ENCODE data around the gene ACOT11.
A peak's percentile ranks its signal among the peaks of the same experiment; 100 is the strongest.

DNA sequence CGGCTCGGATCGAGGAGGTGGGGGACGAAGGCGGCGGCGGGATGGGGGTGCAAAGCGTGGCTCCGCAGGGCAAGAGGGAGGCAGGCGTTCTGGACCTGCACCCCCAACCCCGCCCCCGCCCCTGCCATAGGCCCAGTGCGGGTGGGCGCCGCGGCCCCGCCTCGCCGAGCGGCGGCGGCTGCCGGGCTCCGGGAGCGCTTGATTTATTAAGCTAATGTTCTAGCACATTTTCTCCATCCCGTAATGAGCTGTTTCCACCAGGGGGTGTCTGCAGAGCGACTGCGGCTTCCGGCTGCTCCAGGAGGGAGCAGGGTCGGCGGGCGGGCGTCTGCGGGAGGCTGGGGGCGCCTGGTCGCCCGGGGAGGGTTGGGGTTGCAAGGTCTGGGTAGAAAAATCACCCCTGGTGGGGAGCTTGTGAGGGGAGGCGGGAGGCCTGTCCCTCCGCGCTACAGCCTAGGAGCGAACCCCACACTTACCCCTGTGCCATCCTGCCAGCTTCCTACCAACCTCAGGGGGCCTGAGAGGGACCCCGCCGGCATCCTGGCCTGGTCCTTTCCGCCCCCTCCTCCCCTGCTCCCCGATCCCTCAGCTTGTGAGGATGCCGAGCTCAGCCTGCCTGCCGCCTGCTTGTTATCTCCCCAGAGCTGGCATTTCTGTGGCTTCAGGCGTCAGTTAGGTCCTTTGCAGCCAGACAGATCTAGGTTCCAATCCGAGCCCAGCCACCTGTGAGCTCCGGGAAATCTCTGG lies 48.5 kb upstream of the ACOT11 start:
- TF ChIP-seq ZNF717 (CRISPR knock-in tag; IDR thresholded peaks at IDR 0.05) (no peak), ZKSCAN1 (IDR thresholded peaks at IDR 0.05; ENCODE audit: low read depth, low read length) (no peak), YY1 (IDR thresholded peaks at IDR 0.05; ENCODE audit: borderline replicate concordance in 1 of 3, control insufficient read depth in 1 of 3, extremely low read depth in 1 of 3, insufficient read depth in 3 of 3, insufficient read length in 1 of 3, insufficient replicate concordance in 2 of 3, low read depth in 1 of 3, low read length in 2 of 3) (no peak)
- TF ChIP-seq, protein P1, sequence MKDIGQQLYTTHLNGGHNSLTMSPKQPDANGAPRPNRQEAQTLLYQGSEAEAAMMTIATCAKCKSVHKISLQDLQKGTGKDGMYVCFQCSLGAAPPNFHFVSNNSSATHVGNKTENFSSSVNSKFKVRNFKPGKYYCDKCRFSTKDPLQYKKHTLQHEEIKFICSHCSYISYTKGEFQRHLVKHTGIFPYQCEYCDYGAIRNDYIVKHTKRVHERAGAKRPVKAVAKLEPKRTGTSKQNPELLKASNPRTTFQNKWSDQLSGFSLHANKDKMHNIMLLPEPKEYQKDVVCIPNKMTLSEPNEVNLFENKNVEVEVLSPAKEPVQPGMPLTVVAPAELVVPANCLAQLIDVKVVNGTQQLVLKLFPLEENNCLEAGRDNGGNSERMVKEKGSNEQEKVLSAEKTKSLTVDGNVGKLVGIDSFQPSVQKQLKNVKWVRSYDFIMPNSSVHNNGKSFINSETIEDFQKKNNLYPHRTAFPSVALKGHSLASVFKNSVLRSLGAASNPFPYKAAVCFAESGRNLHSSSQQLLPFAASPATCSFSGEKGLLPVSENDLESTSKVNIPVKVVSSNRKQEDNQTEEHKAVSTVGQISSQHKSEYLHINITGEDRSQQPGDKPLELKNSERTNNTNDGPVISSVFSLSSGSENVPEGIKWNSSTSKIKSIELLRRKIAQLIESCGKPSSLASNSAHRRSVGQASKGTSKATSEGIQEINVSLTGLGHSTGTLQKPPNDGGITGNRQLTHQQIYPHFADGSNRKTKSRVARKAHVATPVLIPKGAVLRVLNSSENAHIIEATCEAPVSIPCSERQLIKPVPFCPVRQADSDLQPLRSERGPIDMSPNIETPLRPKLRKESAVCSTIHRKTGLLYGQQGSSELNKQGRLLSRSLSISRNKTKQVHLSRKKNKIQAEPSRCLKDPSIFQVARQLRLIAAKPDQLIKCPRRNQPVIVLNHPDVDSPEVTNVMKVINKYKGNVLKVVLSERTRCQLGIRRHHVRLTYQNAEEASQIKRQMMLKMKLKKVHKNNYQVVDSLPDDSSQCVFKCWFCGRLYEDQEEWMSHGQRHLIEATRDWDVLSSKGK (CRISPR knock-in tag; IDR thresholded peaks at IDR 0.05), result no peak
- TF ChIP-seq, protein P2, sequence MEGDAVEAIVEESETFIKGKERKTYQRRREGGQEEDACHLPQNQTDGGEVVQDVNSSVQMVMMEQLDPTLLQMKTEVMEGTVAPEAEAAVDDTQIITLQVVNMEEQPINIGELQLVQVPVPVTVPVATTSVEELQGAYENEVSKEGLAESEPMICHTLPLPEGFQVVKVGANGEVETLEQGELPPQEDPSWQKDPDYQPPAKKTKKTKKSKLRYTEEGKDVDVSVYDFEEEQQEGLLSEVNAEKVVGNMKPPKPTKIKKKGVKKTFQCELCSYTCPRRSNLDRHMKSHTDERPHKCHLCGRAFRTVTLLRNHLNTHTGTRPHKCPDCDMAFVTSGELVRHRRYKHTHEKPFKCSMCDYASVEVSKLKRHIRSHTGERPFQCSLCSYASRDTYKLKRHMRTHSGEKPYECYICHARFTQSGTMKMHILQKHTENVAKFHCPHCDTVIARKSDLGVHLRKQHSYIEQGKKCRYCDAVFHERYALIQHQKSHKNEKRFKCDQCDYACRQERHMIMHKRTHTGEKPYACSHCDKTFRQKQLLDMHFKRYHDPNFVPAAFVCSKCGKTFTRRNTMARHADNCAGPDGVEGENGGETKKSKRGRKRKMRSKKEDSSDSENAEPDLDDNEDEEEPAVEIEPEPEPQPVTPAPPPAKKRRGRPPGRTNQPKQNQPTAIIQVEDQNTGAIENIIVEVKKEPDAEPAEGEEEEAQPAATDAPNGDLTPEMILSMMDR (IDR thresholded peaks at IDR 0.05 in 2 of 3, conservative IDR thresholded peaks at IDR 0.05 in 1 of 3; ENCODE audit: insufficient read depth in 2 of 3, low read depth in 1 of 3, low read length in 3 of 3), result peak; percentile 29 to 62 (median 61); a peak in 4 of 6 replicates
